HepG2 (cell line): Measurements from ENCODE around the gene RARA. TPM values are rescaled to one million over a fixed set of nuclear protein-coding genes. Genes with fewer than 3 reads are reported as not detected.

ENCODE experiments used
- AHR ChIP-seq: IDR thresholded peaks from 2 replicates; pipeline ENCODE4 v1.6.1; 2018; ENCODE audit warnings: missing genetic modification reagents, missing compliant biosample characterization
- NFRKB ChIP-seq: fragments of 450-650 bp; IDR thresholded peaks from 2 replicates; pipeline ENCODE4 v1.6.1; 2017
- polyA plus RNA-seq, 8 experiments: library from polyadenylated mRNA; depleted of rRNA in 3 of 8; stranded (reverse) in 7 of 8; unstranded in 1 of 8; fragments of >200 nt; fragmentation: Illumina TruSeq in 4 of 8; extraction: Trizol in 4 of 8; gene quantifications; 2 replicates each; pipeline versions ENCODE4 v1.2.1 to v1.2.3, GENCODE V29; 2011 to 2016; ENCODE audit warnings: low read depth in 4 of 8, missing spikeins in 1 of 8, mixed read lengths in 1 of 8; ENCODE audit not compliant: insufficient read depth in 1 of 8
- small RNA-seq, 3 experiments: library from RNA; depleted of rRNA; stranded (forward); fragments of <200 nt; gene quantifications; one replicate each; pipeline ENCODE3, GENCODE V24; 2012; ENCODE audit warnings: low read depth in 2 of 3, low replicate concordance in 1 of 3; ENCODE audit not compliant: insufficient read length in 3 of 3, insufficient read depth in 2 of 3
- total RNA-seq, 5 experiments: library from RNA; depleted of rRNA; stranded (reverse); fragments of >200 nt; fragmentation: Illumina TruSeq; extraction: Trizol; gene quantifications; 2 replicates each; pipeline ENCODE4 v1.2.3, GENCODE V29; 2016; ENCODE audit warnings: low read depth in 1 of 5

RARA gene
- total and polyA plus RNA-seq, 2 of the 13 experiments (the other 11 are each of a cell fraction or from before 2014, with no cell fraction given): 6.4 to 8.6 TPM

DNA sequence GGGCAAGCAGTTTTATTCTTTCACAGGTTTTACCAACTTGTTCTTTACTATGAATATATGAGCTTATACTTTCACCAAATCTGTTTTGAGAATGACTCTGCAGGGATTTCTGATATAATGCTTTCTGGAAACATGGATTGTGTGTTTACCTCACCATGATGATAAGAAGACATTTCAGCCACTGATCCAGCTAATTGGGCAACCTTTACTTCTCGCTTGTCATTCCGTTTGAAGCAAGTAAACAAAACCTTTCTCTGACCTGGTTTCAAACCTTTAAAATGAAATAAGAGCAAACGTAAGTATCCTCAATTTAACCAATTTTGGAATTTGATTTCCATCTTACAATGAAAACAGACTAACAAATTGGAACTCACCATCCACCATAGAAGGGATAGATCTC is 95.0 kb downstream of the RARA start (continued):
- TF ChIP-seq AHR (CRISPR knock-in tag): no peak
- TF ChIP-seq NFRKB: no peak

Small RNAs within 50 kb of the gene (small RNA-seq; reads per million reads assigned to genes)
- gene RF00019: 0 reads per million in 3 experiments
- gene RNA5SP441: 0 reads per million in 3 experiments

Other genes starting within 250 kb of the RARA start
- 9.9 and 10.4 TPM in 2 replicates for gene THRA, start 246.2 kb upstream of the RARA start, total RNA-seq (2016; rRNA removed; fragmentation: Illumina TruSeq; extraction: Trizol)
- gene THRA, start 246.2 kb upstream of the RARA start, polyA plus RNA-seq (2011; rRNA removed): 8.0 and 8.6 TPM in 2 replicates
- gene NR1D1, start 208.6 kb upstream of the RARA start, total RNA-seq (2016; rRNA removed; fragmentation: Illumina TruSeq; extraction: Trizol): 1.4 and 2.1 TPM in 2 replicates
- 2.7 and 3.6 TPM in 2 replicates for gene NR1D1, start 208.6 kb upstream of the RARA start, polyA plus RNA-seq (2011; rRNA removed)
- 76.1 and 88.5 TPM in 2 replicates for gene MSL1, start 187.2 kb upstream of the RARA start, total RNA-seq (2016; rRNA removed; fragmentation: Illumina TruSeq; extraction: Trizol)
- gene MSL1, start 187.2 kb upstream of the RARA start, polyA plus RNA-seq (2011; rRNA removed): 54.6 and 63.8 TPM in 2 replicates
- 29.6 and 30.8 TPM in 2 replicates for gene CASC3, start 168.6 kb upstream of the RARA start, total RNA-seq (2016; rRNA removed; fragmentation: Illumina TruSeq; extraction: Trizol)
- 60.9 and 62.9 TPM in 2 replicates for gene CASC3, start 168.6 kb upstream of the RARA start, polyA plus RNA-seq (2011; rRNA removed)
- 1.1 and 4.5 TPM in 2 replicates for gene RAPGEFL1, start 131.7 kb upstream of the RARA start, total RNA-seq (2016; rRNA removed; fragmentation: Illumina TruSeq; extraction: Trizol)
- 7.3 and 7.8 TPM in 2 replicates for gene RAPGEFL1, start 131.7 kb upstream of the RARA start, polyA plus RNA-seq (2011; rRNA removed)
- gene WIPF2, start 89.9 kb upstream of the RARA start, total RNA-seq (2016; rRNA removed; fragmentation: Illumina TruSeq; extraction: Trizol): 10.8 and 11.8 TPM in 2 replicates
- 7.2 and 8.3 TPM in 2 replicates for gene WIPF2, start 89.9 kb upstream of the RARA start, polyA plus RNA-seq (2011; rRNA removed)
- 114 and 154 TPM in 2 replicates for gene CDC6, start 21.3 kb upstream of the RARA start, total RNA-seq (2016; rRNA removed; fragmentation: Illumina TruSeq; extraction: Trizol)
- gene CDC6, start 21.3 kb upstream of the RARA start, polyA plus RNA-seq (2011; rRNA removed): 10.7 and 17.4 TPM in 2 replicates
- not detected in 2 replicates for gene GJD3, start 55.6 kb downstream of the RARA start, total RNA-seq (2016; rRNA removed; fragmentation: Illumina TruSeq; extraction: Trizol)
- gene GJD3, start 55.6 kb downstream of the RARA start, polyA plus RNA-seq (2011; rRNA removed): not detected in 2 replicates
- 327 and 614 TPM in 2 replicates for gene TOP2A, start 108.7 kb downstream of the RARA start, total RNA-seq (2016; rRNA removed; fragmentation: Illumina TruSeq; extraction: Trizol)
- 52.7 and 108 TPM in 2 replicates for gene TOP2A, start 108.7 kb downstream of the RARA start, polyA plus RNA-seq (2011; rRNA removed)
- gene IGFBP4, start 134.3 kb downstream of the RARA start, total RNA-seq (2016; rRNA removed; fragmentation: Illumina TruSeq; extraction: Trizol): 4.1 and 4.9 TPM in 2 replicates
- 43.6 and 49.0 TPM in 2 replicates for gene IGFBP4, start 134.3 kb downstream of the RARA start, polyA plus RNA-seq (2011; rRNA removed)
- gene TNS4, start 192.4 kb downstream of the RARA start, total RNA-seq (2016; rRNA removed; fragmentation: Illumina TruSeq; extraction: Trizol): 0.58 TPM in 2 replicates
- 1.7 and 2.1 TPM in 2 replicates for gene TNS4, start 192.4 kb downstream of the RARA start, polyA plus RNA-seq (2011; rRNA removed)